HG03196 (cell line): ENCODE measurements around the gene CCL14.
"Not testable (repeated sequence)": the region's sequence is repeated elsewhere in the genome, so short reads cannot be mapped to it uniquely, and the experiment has no call there.

Experiments
- ATAC-seq: cut with Tn5 transposase; IDR thresholded peaks from one replicate; pipeline ENCODE4 v1.9.1; 2021; ENCODE audit not compliant: unreplicated experiment

The CCL14 gene

DNA sequence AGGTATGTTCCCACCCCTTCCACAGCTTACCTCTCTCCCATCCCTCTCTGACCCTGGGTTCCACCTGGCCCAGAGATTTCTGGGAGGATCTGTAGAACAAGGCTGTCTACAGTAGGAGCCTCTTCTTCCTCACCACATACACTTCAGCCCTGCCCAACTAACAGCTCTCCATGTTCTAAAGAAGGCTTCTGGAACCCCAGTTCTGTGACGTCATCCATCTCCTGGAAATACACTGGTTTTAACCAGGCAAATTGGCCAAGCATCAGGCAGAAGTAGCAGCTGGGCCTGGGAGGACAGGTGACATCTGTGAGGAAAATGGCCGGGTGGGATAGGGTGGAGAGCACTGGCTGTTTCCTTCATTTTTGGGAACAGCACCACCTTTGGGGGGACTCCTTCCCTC lies 43.0 kb downstream of the CCL14 start, which contains the start of gene LYZL6:
LYZL6 (minus strand) TSS at position 177 of the 400 bp plus-strand sequence. CDS start 4,357 bp downstream, outside the sequence.
- ATAC-seq = no peak

DNA sequence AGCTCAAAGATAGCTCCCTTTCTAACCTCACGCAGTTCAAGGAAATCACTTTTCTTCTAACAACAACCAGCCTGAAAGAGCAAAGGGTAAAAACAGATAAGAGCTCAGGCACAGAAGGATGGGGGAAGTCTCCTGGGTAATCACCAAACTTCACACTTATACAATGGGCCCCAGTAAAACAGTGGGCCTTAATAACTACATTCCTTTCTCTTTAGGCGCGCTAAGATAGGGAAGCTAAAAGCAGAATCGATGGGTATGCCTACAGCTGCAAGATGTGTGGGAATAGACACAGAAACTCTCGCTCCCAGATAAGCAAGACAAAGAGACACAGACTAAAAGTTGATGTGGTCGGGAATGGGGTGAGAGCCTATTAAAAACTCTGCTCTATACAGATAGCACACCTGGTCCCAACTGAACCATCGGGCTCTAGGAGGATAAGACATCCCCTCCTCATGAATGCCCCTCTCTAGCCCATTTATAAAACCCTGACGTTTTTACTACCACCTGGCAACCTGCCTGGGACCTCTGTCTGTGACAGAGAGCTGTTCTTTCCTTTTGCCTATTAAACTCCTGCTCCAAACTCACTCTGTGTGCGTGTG lies 43.8 kb downstream of the CCL14 start:
- no peak for ATAC-seq

DNA sequence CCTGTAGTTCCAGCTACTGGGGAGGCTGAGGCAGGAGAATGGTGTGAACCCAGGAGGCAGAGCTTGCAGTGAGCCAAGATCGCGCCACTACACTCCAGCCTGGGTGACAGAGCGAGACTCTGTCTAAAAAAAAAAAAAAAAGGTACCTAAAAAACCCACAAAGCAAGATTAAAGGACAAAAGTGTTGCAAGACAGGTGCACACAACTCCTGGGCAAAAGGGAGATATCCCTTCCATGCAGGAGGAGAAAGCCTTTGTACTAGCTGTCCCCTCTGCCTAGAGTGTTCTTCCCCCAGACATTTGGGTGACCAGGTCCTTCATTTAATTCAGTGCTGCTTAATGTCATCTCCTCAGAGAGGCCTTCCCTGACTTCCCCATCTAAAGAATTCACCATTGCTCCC lies 48.0 kb downstream of the CCL14 start:
- ATAC-seq = not testable (repeated sequence)

DNA sequence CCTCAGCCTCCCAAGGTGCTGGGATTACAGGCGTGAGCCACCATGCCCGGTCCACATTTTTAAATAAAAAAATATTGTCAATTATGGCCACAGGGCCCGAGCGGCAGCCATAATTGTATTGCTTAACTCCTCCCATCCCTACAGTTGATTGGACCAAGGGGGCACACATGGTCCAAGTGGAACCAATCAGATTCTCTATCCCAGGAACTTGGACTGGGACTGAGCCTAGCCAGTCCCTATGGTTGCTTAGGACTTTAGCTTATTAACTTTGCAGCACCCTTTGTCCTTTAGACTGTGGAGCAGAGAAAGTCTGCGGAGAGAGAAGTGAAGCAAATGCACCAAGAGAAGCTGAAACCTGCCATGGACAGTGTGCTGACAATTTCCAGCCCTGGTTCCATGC lies 50.5 kb downstream of the CCL14 start:
- no peak for ATAC-seq

DNA sequence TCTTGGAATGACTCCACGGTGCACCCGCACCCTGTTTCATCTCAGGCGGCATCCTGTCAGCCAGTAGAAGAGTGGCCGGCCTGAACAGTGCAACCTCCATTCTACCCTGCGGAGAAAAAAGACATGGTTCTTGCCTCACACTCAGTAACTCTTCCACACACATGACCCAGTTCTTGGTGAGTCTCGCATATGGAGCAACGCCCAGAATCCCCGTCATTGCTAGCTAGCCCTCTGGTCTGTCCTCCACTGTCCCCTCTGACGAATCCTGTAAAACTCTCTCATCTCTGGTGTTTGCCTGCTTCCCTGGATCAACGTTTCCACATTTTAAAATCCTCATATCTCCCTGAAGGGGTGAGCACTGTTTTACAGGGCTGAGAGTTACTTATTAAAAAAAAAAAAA lies 51.8 kb downstream of the CCL14 start:
- no peak for ATAC-seq
